RWPE1 (cell line): ENCODE results near the gene GUCY1A2.
"Not testable (repeated sequence)": the region's sequence is repeated elsewhere in the genome, so short reads cannot be mapped to it uniquely, and the experiment has no call there.

Experiments
- CTCF ChIA-PET: fragments of 350-600 bp; sonication (Branson Sonifier 250); formaldehyde crosslinking; extraction: SDS; loops from one replicate; lab custom pipeline; 2021; lab: Yijun Ruan, JAX
- POLR2A ChIA-PET: fragments of 400-600 bp; formaldehyde crosslinking; extraction: SDS; loops from one replicate; lab custom pipeline; 2020; ENCODE audit warnings: antibody characterized with exemption; ENCODE audit not compliant: low non-redundant PET; lab: Yijun Ruan, JAX
- DNase-seq: peaks from one replicate; pipeline ENCODE4 v3.0.0; 2012; ENCODE audit warnings: low spot score
- H3K27ac ChIP-seq: fragments of 450-650 bp; 2 replicates; pipeline ENCODE4 v1.5.1; 2017
- CTCF ChIP-seq: fragments of 450-650 bp; conservative IDR thresholded peaks from 2 replicates; pipeline ENCODE4 v1.5.1; 2017; ENCODE audit warnings: low read depth, mild to moderate bottlenecking

GUCY1A2 gene

GRCh38 chr11:106828976-106829375 lies 189.3 kb downstream of the GUCY1A2 start:
- no peak for TF ChIP-seq CTCF
- no peak for DNase-seq
- H3K27ac ChIP-seq = no peak overlapping the region
- ChIA-PET POLR2A (no interaction called here), CTCF (no interaction called here)

GRCh38 chr11:106828576-106828975 lies 189.7 kb downstream of the GUCY1A2 start:
- POLR2A ChIA-PET = no interaction called here
- TF ChIP-seq CTCF = no peak
- no peak overlapping the region for H3K27ac ChIP-seq
- DNase-seq = no peak
- CTCF ChIA-PET = no interaction called here

GRCh38 chr11:106827687-106828086 lies 190.6 kb downstream of the GUCY1A2 start:
- ChIA-PET POLR2A (no interaction called here), CTCF (interaction anchor here (0.6 kb wide), 1 partner anchor 600 kb away, joined by 4 read pairs; no protein-coding TSS in a partner anchor)
- H3K27ac ChIP-seq = no peak overlapping the region
- no peak for DNase-seq
- no peak for TF ChIP-seq CTCF

GRCh38 chr11:106826558-106826957 lies 191.7 kb downstream of the GUCY1A2 start:
- POLR2A ChIA-PET, H3K27ac ChIP-seq, DNase-seq, CTCF ChIA-PET: not testable (repeated sequence)

GRCh38 chr11:106821826-106822225 lies 196.4 kb downstream of the GUCY1A2 start:
- ChIA-PET POLR2A (no interaction called here), CTCF (no interaction called here)
- no peak overlapping the region for H3K27ac ChIP-seq
- no peak for TF ChIP-seq CTCF
- no peak for DNase-seq

GRCh38 chr11:106821291-106821690 lies 197.0 kb downstream of the GUCY1A2 start:
- no peak overlapping the region for H3K27ac ChIP-seq
- TF ChIP-seq CTCF = no peak
- no peak for DNase-seq
- CTCF ChIA-PET = no interaction called here
- POLR2A ChIA-PET = no interaction called here

GRCh38 chr11:106818443-106818842 lies 199.8 kb downstream of the GUCY1A2 start:
- H3K27ac ChIP-seq = no peak overlapping the region
- CTCF ChIA-PET = interaction anchor here (0.5 to 0.6 kb wide), 2 partner anchors 30 to 98 kb away, joined by 3 to 4 read pairs; no protein-coding TSS in a partner anchor
- no peak for DNase-seq
- POLR2A ChIA-PET = no interaction called here
- TF ChIP-seq CTCF = no peak
